Measurements from ENCODE around the gene IFNA2. TPM values are rescaled to one million over a fixed set of nuclear protein-coding genes. Genes with fewer than 3 reads are reported as not detected.

IFNA2 gene
- total and polyA plus RNA-seq, 2 donors (not counting 1 experiment from before 2014, with no cell fraction given), result not detected

DNA sequence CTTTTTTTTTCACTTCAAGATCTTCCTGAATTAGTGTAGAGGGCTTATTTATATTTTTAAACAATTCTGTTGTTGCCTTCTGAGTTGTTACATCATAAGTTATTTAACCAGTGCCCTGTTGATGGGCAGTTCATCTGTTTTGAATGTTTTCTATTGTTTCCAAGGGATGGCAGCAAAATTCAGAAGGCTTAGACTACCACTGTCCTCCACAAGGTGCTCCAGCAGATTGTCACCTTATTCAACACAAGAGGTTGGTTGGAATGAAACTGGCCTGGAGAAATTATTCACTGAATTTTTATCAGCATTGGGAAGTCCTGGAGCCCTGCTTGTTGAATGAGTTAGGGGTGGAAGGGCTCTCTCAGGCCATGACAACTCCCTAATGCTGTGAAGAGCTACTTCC, 48.7 kb downstream of the IFNA2 start:
- no peak overlapping the region for H3K9ac ChIP-seq (ENCODE audit: insufficient read depth, low read length)
- H3K27me3 ChIP-seq (ENCODE audit: control insufficient read depth, insufficient read depth, low read length), result no peaks in the 10 kb centered on the region
- no peak overlapping the region for H3K4me3 ChIP-seq (replicated peaks in 1 of 4; ENCODE audit: control extremely low read depth in 1 of 4, insufficient read depth in 1 of 4, low read depth in 3 of 4, low read length in 4 of 4)
- H3K4me1 ChIP-seq (ENCODE audit: control insufficient read depth, extremely low read depth, insufficient read depth, low read length), result peaks cover 2% of the 10 kb centered on the region
- H4K20me1 ChIP-seq (ENCODE audit: control insufficient read depth, extremely low read depth, insufficient read depth, low read length), result no peaks in the 10 kb centered on the region
- DNase-seq (ENCODE audit: low read depth in 2 of 2), result no peak
- no peaks in the 10 kb centered on the region for H3K9me3 ChIP-seq (ENCODE audit: control insufficient read depth, insufficient read depth, low read depth, low read length)
- no peaks in the 10 kb centered on the region for H3K36me3 ChIP-seq (ENCODE audit: control insufficient read depth, insufficient read depth, low read length)
- H2AFZ ChIP-seq (ENCODE audit: low read length), result peak overlapping the region; percentile 1
- H3K79me2 ChIP-seq (ENCODE audit: control insufficient read depth, insufficient read depth, low read length), result peaks cover 37% of the 10 kb centered on the region
- H3K27ac ChIP-seq (ENCODE audit: insufficient read depth, low read length), result no peak overlapping the region
- no peak overlapping the region for H3K4me2 ChIP-seq (ENCODE audit: extremely low read depth, insufficient read depth, low read length)
- TF ChIP-seq, protein P1, sequence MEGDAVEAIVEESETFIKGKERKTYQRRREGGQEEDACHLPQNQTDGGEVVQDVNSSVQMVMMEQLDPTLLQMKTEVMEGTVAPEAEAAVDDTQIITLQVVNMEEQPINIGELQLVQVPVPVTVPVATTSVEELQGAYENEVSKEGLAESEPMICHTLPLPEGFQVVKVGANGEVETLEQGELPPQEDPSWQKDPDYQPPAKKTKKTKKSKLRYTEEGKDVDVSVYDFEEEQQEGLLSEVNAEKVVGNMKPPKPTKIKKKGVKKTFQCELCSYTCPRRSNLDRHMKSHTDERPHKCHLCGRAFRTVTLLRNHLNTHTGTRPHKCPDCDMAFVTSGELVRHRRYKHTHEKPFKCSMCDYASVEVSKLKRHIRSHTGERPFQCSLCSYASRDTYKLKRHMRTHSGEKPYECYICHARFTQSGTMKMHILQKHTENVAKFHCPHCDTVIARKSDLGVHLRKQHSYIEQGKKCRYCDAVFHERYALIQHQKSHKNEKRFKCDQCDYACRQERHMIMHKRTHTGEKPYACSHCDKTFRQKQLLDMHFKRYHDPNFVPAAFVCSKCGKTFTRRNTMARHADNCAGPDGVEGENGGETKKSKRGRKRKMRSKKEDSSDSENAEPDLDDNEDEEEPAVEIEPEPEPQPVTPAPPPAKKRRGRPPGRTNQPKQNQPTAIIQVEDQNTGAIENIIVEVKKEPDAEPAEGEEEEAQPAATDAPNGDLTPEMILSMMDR (conservative IDR thresholded peaks at IDR 0.05 in 1 of 2, IDR thresholded peaks at IDR 0.05 in 1 of 2; ENCODE audit: low read depth in 1 of 2, low read length in 2 of 2), result no peak
- TF ChIP-seq EZH2 (IDR thresholded peaks at IDR 0.05; ENCODE audit: low read length, missing control alignments), result no peak

DNA sequence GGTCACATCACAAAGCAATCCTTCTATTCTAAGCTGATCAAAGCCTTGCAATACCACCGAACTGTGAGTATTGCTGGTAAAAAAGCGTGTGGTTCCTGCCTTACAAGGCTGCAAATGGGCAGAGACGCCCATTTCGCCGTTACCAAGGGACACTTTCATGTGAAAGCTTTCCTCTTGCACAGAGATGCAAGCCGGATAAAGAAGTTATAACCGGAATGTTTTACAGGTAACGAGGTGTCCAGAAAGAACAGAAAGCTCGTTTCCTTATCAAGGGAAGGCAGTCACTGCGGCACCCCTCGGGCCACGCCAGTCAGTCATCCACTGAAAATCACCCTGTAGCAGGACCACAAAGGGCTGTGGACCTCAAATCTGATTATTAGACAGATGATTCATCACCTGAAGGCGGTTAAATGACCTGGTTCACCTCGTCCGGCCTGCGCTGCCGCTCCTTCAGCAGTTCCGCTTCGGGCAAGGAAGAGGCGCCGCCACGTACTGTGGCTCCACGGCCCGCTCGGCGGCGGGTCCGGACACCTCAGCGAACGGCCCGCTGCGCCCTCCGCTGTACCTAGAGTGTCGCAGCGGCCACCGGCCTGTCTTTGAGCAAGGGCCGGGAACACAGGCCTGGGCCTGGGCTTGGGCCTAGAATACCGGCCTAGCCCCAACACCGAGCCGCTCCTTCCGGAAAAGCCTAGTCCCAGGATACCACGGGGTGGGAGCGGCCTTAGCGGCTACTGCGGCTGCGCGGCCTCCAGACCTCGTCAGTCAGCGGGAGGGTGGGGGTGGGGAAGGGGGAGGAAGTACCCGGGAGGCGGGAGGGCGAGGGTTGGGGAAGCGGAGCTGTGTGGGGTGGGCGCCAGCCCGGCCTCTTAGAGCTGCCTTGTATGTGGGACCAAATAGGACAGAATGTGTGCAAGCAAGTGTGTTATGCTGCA, 50.2 kb downstream of the IFNA2 start, which contains the start of gene KLHL9:
TSS of gene KLHL9 (minus strand) at position 704 of the 932 bp plus-strand sequence. CDS start at position 159, 545 bp downstream.
- no peaks in the 10 kb centered on the region for H4K20me1 ChIP-seq (ENCODE audit: control insufficient read depth, extremely low read depth, insufficient read depth, low read length)
- DNase-seq (ENCODE audit: low read depth in 2 of 2), result peak; percentile 89 to 95
- peaks cover 52% of the 10 kb centered on the region for H3K79me2 ChIP-seq (ENCODE audit: control insufficient read depth, insufficient read depth, low read length)
- H3K36me3 ChIP-seq (ENCODE audit: control insufficient read depth, insufficient read depth, low read length), result no peaks in the 10 kb centered on the region
- H2AFZ ChIP-seq (ENCODE audit: low read length), result peak within 1 kb of the TSS; percentile 99
- no peaks in the 10 kb centered on the region for H3K27me3 ChIP-seq (ENCODE audit: control insufficient read depth, insufficient read depth, low read length)
- peak within 1 kb of the TSS; percentile 50 to 92 (median 76) for H3K4me3 ChIP-seq (replicated peaks in 1 of 4; ENCODE audit: control extremely low read depth in 1 of 4, insufficient read depth in 1 of 4, low read depth in 3 of 4, low read length in 4 of 4)
- peaks cover 2% of the 10 kb centered on the region for H3K4me1 ChIP-seq (ENCODE audit: control insufficient read depth, extremely low read depth, insufficient read depth, low read length)
- H3K4me2 ChIP-seq (ENCODE audit: extremely low read depth, insufficient read depth, low read length), result peak within 1 kb of the TSS; percentile 97
- no peaks in the 10 kb centered on the region for H3K9me3 ChIP-seq (ENCODE audit: control insufficient read depth, insufficient read depth, low read depth, low read length)
- H3K27ac ChIP-seq (ENCODE audit: insufficient read depth, low read length), result peak within 1 kb of the TSS; percentile 95
- TF ChIP-seq, protein P1 (conservative IDR thresholded peaks at IDR 0.05 in 1 of 2, IDR thresholded peaks at IDR 0.05 in 1 of 2; ENCODE audit: low read depth in 1 of 2, low read length in 2 of 2), result no peak
- no peak for TF ChIP-seq EZH2 (IDR thresholded peaks at IDR 0.05; ENCODE audit: low read length, missing control alignments)
- H3K9ac ChIP-seq (ENCODE audit: insufficient read depth, low read length), result peak within 1 kb of the TSS; percentile 99

Other genes with a start within 250 kb of the IFNA2 start
- not detected in 2 replicates for gene IFNW1, start 243.6 kb downstream of the IFNA2 start, total RNA-seq
- gene IFNW1, start 243.6 kb downstream of the IFNA2 start, polyA plus RNA-seq, result not detected in 2 replicates
- gene IFNA21, start 218.7 kb downstream of the IFNA2 start, total RNA-seq, result not detected in 2 replicates
- gene IFNA21, start 218.7 kb downstream of the IFNA2 start, polyA plus RNA-seq, result not detected in 2 replicates
- not detected in 2 replicates for gene IFNA4, start 197.8 kb downstream of the IFNA2 start, total RNA-seq
- gene IFNA4, start 197.8 kb downstream of the IFNA2 start, polyA plus RNA-seq, result not detected in 2 replicates
- not detected in 2 replicates for gene IFNA7, start 183.2 kb downstream of the IFNA2 start, total RNA-seq
- not detected in 2 replicates for gene IFNA7, start 183.2 kb downstream of the IFNA2 start, polyA plus RNA-seq
- gene IFNA10, start 178.3 kb downstream of the IFNA2 start, total RNA-seq, result not detected in 2 replicates
- gene IFNA10, start 178.3 kb downstream of the IFNA2 start, polyA plus RNA-seq, result not detected in 2 replicates
- gene IFNA16, start 168.1 kb downstream of the IFNA2 start, total RNA-seq, result not detected in 2 replicates
- not detected in 2 replicates for gene IFNA16, start 168.1 kb downstream of the IFNA2 start, polyA plus RNA-seq
- gene IFNA17, start 157.2 kb downstream of the IFNA2 start, total RNA-seq, result not detected in 2 replicates
- gene IFNA17, start 157.2 kb downstream of the IFNA2 start, polyA plus RNA-seq, result not detected in 2 replicates
- gene IFNA14, start 145.4 kb downstream of the IFNA2 start, total RNA-seq, result not detected in 2 replicates
- not detected in 2 replicates for gene IFNA14, start 145.4 kb downstream of the IFNA2 start, polyA plus RNA-seq
- not detected in 2 replicates for gene IFNA5, start 80.1 kb downstream of the IFNA2 start, total RNA-seq
- not detected in 2 replicates for gene IFNA5, start 80.1 kb downstream of the IFNA2 start, polyA plus RNA-seq
- 37.2 and 37.5 TPM in 2 replicates for gene KLHL9, start 50.0 kb downstream of the IFNA2 start, total RNA-seq
- gene KLHL9, start 50.0 kb downstream of the IFNA2 start, polyA plus RNA-seq, result 25.7 and 33.5 TPM in 2 replicates
- gene IFNA6, start 34.5 kb downstream of the IFNA2 start, total RNA-seq, result not detected in 2 replicates
- not detected in 2 replicates for gene IFNA6, start 34.5 kb downstream of the IFNA2 start, polyA plus RNA-seq
- gene IFNA13, start 17.3 kb downstream of the IFNA2 start, total RNA-seq, result not detected in 2 replicates
- not detected in 2 replicates for gene IFNA13, start 17.3 kb downstream of the IFNA2 start, polyA plus RNA-seq
- gene IFNA8, start 23.7 kb upstream of the IFNA2 start, total RNA-seq, result not detected in 2 replicates
- not detected in 2 replicates for gene IFNA8, start 23.7 kb upstream of the IFNA2 start, polyA plus RNA-seq
- gene IFNA1, start 55.0 kb upstream of the IFNA2 start, total RNA-seq, result not detected in 2 replicates
- not detected in 2 replicates for gene IFNA1, start 55.0 kb upstream of the IFNA2 start, polyA plus RNA-seq
- 3.9 and 6.6 TPM in 2 replicates for gene IFNE, start 96.9 kb upstream of the IFNA2 start, total RNA-seq
- gene IFNE, start 96.9 kb upstream of the IFNA2 start, polyA plus RNA-seq, result 0.15 and 0.40 TPM in 2 replicates